SJSA1 (cell line): Measurements from ENCODE around the gene LRP1. TPM values are rescaled to one million over a fixed set of nuclear protein-coding genes. Genes with fewer than 3 reads are reported as not detected.
A peak's percentile ranks its signal among the peaks of the same experiment; 100 is the strongest.

Source experiments
- DNase-seq, 2 experiments: peaks; one replicate each; pipeline ENCODE4 v3.0.0-alpha.2; 2015 to 2020; ENCODE audit warnings: low spot score in 2 of 2, low read depth in 1 of 2
- H3K27ac ChIP-seq: fragments of 250-450 bp; sonication (Bioruptor Pico); 2 replicates; pipeline ENCODE4 v1.5.1; 2020; ENCODE audit warnings: mild to moderate bottlenecking, moderate library complexity
- H3K27me3 ChIP-seq: fragments of 250-450 bp; sonication (Bioruptor Pico); replicated peaks from 2 replicates; pipeline ENCODE4 v1.5.1; 2020; ENCODE audit warnings: mild to moderate bottlenecking, moderate library complexity
- H3K36me3 ChIP-seq: fragments of 250-450 bp; sonication (Bioruptor Pico); 2 replicates; pipeline ENCODE4 v1.5.1; 2020; ENCODE audit warnings: mild to moderate bottlenecking
- H3K4me1 ChIP-seq: fragments of 250-450 bp; sonication (Bioruptor Pico); replicated peaks from 2 replicates; pipeline ENCODE4 v1.6.1; 2021; ENCODE audit warnings: mild to moderate bottlenecking
- H3K4me3 ChIP-seq: fragments of 250-450 bp; sonication (Bioruptor Pico); 2 replicates; pipeline ENCODE4 v1.5.1; 2020; ENCODE audit warnings: mild to moderate bottlenecking
- H3K9me3 ChIP-seq: fragments of 250-450 bp; sonication (Bioruptor Pico); replicated peaks from 2 replicates; pipeline ENCODE4 v1.5.1; 2020; ENCODE audit warnings: mild to moderate bottlenecking
- total RNA-seq: library from RNA; depleted of rRNA; stranded (reverse); fragments of >200 nt; shearing (Covaris generic); gene quantifications from 2 replicates; pipeline ENCODE4 v1.2.3, GENCODE V29; 2014

The LRP1 gene
- total RNA-seq, 1 experiment from 2014 or later: 33.3 TPM

DNA sequence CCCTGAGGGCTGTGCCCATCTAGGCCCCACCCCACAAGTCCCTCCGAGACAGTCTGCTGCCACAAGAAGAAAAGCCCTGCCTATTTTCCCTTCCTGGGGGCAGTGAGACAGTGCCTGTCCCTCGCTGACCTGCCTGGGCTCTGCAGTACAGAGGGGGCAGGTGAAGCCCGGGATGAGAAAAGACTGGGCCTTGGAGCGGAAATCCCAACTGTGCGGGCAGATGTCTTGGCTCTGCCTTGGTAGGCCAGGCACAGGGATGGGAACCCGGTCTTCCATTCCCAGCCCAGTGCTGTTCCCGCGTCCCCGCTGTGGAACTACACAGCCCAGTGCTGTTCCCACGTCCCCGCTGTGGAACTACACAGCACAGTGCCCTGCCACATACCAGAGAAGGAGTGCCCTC is 75.5 kb downstream of the LRP1 start:
- Histone ChIP-seq H3K4me3 (no peak overlapping the region), H3K27me3 (no peaks in the 10 kb centered on the region), H3K9me3 (no peaks in the 10 kb centered on the region), H3K4me1 (no peaks in the 10 kb centered on the region), H3K36me3 (peaks cover 76% of the 10 kb centered on the region), H3K27ac (no peak overlapping the region)
- DNase-seq: no peak

DNA sequence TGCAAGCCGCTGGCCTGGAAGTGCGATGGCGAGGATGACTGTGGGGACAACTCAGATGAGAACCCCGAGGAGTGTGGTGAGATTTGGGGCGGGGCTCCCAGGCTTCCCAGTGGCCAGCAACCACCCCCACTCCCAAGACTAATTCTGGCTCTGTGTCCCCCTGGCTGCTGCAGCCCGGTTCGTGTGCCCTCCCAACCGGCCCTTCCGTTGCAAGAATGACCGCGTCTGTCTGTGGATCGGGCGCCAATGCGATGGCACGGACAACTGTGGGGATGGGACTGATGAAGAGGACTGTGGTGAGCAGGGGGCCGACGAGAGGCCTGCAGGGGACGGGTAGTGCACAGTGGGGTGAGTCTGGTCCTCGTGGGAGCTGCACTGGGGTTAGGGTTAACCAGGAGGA is 76.2 kb downstream of the LRP1 start:
- Histone ChIP-seq H3K4me3 (no peak overlapping the region), H3K27me3 (no peaks in the 10 kb centered on the region), H3K9me3 (no peaks in the 10 kb centered on the region), H3K4me1 (no peaks in the 10 kb centered on the region), H3K27ac (no peak overlapping the region), H3K36me3 (peaks cover 76% of the 10 kb centered on the region)
- DNase-seq: no peak

GRCh38 chr12:57205186-57205585 is 76.9 kb downstream of the LRP1 start:
- Histone ChIP-seq H3K36me3 (peaks cover 78% of the 10 kb centered on the region), H3K4me3 (no peak overlapping the region), H3K27me3 (no peaks in the 10 kb centered on the region), H3K27ac (no peak overlapping the region), H3K9me3 (no peaks in the 10 kb centered on the region), H3K4me1 (no peaks in the 10 kb centered on the region)
- DNase-seq: no peak

- Histone ChIP-seq H3K36me3 (peaks cover 83% of the 10 kb centered on the region), H3K4me3 (no peak overlapping the region)
- no peak for DNase-seq
Measured at GRCh38 chr12:57205931-57206330, 77.6 kb downstream of the LRP1 start.

GRCh38 chr12:57207731-57208630 is 79.7 kb downstream of the LRP1 start:
- H3K9me3 ChIP-seq: no peaks in the 10 kb centered on the region

More at GRCh38 chr12:57205931-57206330, 77.6 kb downstream of the LRP1 start:
- H3K4me1 ChIP-seq: no peaks in the 10 kb centered on the region
- no peak overlapping the region for H3K27ac ChIP-seq
- no peaks in the 10 kb centered on the region for H3K9me3 ChIP-seq
- H3K27me3 ChIP-seq: no peaks in the 10 kb centered on the region

GRCh38 chr12:57208631-57209282 is 80.5 kb downstream of the LRP1 start:
- Histone ChIP-seq H3K27me3 (no peaks in the 10 kb centered on the region), H3K36me3 (peaks cover 81% of the 10 kb centered on the region), H3K4me1 (0 out of 2 replicates have a peak, but pooled peaks cover 6% of the 10 kb centered on the region), H3K27ac (no peak overlapping the region), H3K4me3 (no peak overlapping the region), H3K9me3 (no peaks in the 10 kb centered on the region)
- DNase-seq: no peak

More at GRCh38 chr12:57207731-57208630, 79.7 kb downstream of the LRP1 start:
- no peak overlapping the region for H3K27ac ChIP-seq
- DNase-seq: no peak
- H3K27me3 ChIP-seq: no peaks in the 10 kb centered on the region
- peaks cover 85% of the 10 kb centered on the region for H3K36me3 ChIP-seq
- 0 out of 2 replicates have a peak, but pooled peaks cover 3% of the 10 kb centered on the region for H3K4me1 ChIP-seq
- H3K4me3 ChIP-seq: no peak overlapping the region

- peaks cover 9% of the 10 kb centered on the region; the same call in 1 of the 2 replicates for H3K4me1 ChIP-seq
- H3K36me3 ChIP-seq: peaks cover 76% of the 10 kb centered on the region
- H3K9me3 ChIP-seq: no peaks in the 10 kb centered on the region
- H3K4me3 ChIP-seq: no peak overlapping the region
- peaks cover 7% of the 10 kb centered on the region for H3K27me3 ChIP-seq
- DNase-seq: no peak
- H3K27ac ChIP-seq: no peak overlapping the region
Measured at GRCh38 chr12:57209916-57210315, 81.6 kb downstream of the LRP1 start.

- H3K4me3 ChIP-seq: no peak overlapping the region
- peaks cover 70% of the 10 kb centered on the region for H3K36me3 ChIP-seq
- H3K9me3 ChIP-seq: no peaks in the 10 kb centered on the region
- peaks cover 11% of the 10 kb centered on the region; the same call in 1 of the 2 replicates for H3K4me1 ChIP-seq
- peaks cover 13% of the 10 kb centered on the region for H3K27me3 ChIP-seq
- DNase-seq: no peak
- no peak overlapping the region for H3K27ac ChIP-seq
Measured at GRCh38 chr12:57210461-57210860, 82.2 kb downstream of the LRP1 start.

GRCh38 chr12:57210926-57211692 is 82.8 kb downstream of the LRP1 start:
- H3K4me1 ChIP-seq: peaks cover 18% of the 10 kb centered on the region
- no peak overlapping the region for H3K4me3 ChIP-seq
- H3K36me3 ChIP-seq: peaks cover 64% of the 10 kb centered on the region
- no peak for DNase-seq
- no peaks in the 10 kb centered on the region; the same call in 1 of the 2 replicates for H3K9me3 ChIP-seq
- no peak overlapping the region for H3K27ac ChIP-seq
- H3K27me3 ChIP-seq: peaks cover 19% of the 10 kb centered on the region

DNA sequence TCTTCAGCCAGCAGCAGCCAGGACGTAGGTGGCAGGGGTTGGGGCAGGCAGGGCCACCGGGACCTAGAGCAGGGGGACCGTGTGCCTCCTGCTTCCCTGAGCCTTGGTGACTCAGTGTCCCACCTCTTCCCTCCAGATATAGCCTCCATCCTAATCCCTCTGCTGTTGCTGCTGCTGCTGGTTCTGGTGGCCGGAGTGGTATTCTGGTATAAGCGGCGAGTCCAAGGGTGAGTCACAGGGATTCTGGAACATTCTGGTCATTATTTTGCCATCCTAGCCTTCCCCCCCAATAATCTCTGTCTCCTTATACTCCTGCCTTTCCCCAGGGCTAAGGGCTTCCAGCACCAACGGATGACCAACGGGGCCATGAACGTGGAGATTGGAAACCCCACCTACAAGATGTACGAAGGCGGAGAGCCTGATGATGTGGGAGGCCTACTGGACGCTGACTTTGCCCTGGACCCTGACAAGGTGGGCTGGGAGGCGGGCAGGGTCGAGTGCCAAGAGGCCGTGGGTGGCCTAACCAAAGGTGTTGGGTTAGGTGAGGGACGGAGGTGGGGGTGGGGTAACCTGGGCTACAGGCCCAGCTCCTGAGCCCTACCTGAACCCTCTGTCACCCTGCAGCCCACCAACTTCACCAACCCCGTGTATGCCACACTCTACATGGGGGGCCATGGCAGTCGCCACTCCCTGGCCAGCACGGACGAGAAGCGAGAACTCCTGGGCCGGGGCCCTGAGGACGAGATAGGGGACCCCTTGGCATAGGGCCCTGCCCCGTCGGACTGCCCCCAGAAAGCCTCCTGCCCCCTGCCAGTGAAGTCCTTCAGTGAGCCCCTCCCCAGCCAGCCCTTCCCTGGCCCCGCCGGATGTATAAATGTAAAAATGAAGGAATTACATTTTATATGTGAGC is 83.8 kb downstream of the LRP1 start:
- Histone ChIP-seq H3K4me1 (peaks cover 25% of the 10 kb centered on the region), H3K27me3 (peaks cover 27% of the 10 kb centered on the region), H3K36me3 (peaks cover 56% of the 10 kb centered on the region), H3K9me3 (no peaks in the 10 kb centered on the region; the same call in 1 of the 2 replicates), H3K4me3 (no peak overlapping the region), H3K27ac (no peak overlapping the region)
- no peak for DNase-seq

GRCh38 chr12:57212701-57213057 is 84.4 kb downstream of the LRP1 start:
- DNase-seq: no peak
- H3K36me3 ChIP-seq: peaks cover 54% of the 10 kb centered on the region
- no peak overlapping the region for H3K27ac ChIP-seq

GRCh38 chr12:57213058-57213715 is 84.9 kb downstream of the LRP1 start:
- peaks cover 38% of the 10 kb centered on the region for H3K27me3 ChIP-seq
- peaks cover 32% of the 10 kb centered on the region for H3K4me1 ChIP-seq
- no peak overlapping the region for H3K27ac ChIP-seq
- H3K9me3 ChIP-seq: no peaks in the 10 kb centered on the region; the same call in 1 of the 2 replicates
- peaks cover 49% of the 10 kb centered on the region for H3K36me3 ChIP-seq
- DNase-seq: peak; percentile 72 to 86
- no peak overlapping the region for H3K4me3 ChIP-seq

More at GRCh38 chr12:57212701-57213057, 84.4 kb downstream of the LRP1 start:
- H3K4me1 ChIP-seq: peaks cover 32% of the 10 kb centered on the region
- H3K9me3 ChIP-seq: no peaks in the 10 kb centered on the region; the same call in 1 of the 2 replicates
- H3K4me3 ChIP-seq: no peak overlapping the region
- peaks cover 33% of the 10 kb centered on the region for H3K27me3 ChIP-seq
